ENCODE measurements around the gene NUP205.

Gene NUP205

DNA sequence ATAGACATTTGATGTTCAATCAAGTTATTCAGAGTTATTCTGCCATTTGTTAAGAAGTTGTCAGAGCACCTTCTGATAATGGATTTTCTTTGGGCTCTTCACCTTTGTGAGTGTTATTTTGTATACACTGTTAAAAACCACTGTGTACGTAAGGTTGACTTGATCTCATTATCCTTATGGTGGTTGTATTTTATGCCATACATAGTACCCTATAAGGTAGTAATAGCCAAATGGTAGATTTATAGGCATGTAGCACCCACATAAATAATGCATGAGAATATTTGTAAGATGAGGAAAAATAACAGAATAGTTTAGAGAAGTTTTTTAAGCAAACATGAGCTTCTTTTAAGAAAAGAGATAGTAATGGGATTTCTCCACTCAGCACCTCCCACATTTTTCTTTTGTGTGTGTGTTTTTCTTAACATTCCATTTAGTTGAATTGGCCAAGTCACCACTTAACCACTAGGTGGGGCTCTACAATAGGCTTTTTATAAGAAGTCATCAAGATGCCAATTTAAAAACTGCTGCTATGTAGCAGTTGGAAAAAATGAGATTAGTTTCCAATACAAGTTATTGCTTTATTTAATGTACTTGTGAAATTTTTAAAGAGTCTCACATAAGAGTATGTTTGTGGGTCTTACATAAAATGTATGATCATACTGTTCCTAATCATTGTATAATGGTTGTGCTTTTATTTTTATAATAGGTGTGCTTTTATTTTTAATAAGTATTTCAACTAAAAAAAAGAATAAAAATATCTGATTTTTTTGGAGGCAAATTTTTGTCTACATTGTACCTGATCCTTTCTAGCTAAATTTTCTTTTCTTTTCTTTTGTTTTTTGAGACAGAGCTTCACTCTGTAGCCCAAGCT, 63.5 kb downstream of the NUP205 start:
- TF ChIP-seq GATA3 (IDR thresholded peaks at IDR 0.05; ENCODE audit: low read depth, low read length): no peak
- TF ChIP-seq GATA2 (IDR thresholded peaks at IDR 0.05; ENCODE audit: low read depth, low read length): no peak

GRCh38 chr7:135634191-135634878, 76.6 kb downstream of the NUP205 start:
- no peak for TF ChIP-seq GATA2 (IDR thresholded peaks at IDR 0.05; ENCODE audit: low read depth, low read length)
- TF ChIP-seq GATA3 (IDR thresholded peaks at IDR 0.05; ENCODE audit: low read depth, low read length): no peak

GRCh38 chr7:135644154-135644553, 86.4 kb downstream of the NUP205 start:
- TF ChIP-seq GATA2 (IDR thresholded peaks at IDR 0.05; ENCODE audit: low read depth, low read length) (no peak), GATA3 (IDR thresholded peaks at IDR 0.05; ENCODE audit: low read depth, low read length) (no peak)

GRCh38 chr7:135644729-135645128, 87.0 kb downstream of the NUP205 start:
- TF ChIP-seq GATA2 (IDR thresholded peaks at IDR 0.05; ENCODE audit: low read depth, low read length) (peak; percentile 60; the same call in 1 of the 2 replicates), GATA3 (IDR thresholded peaks at IDR 0.05; ENCODE audit: low read depth, low read length) (peak; percentile 52; the same call in 1 of the 2 replicates)

- TF ChIP-seq GATA3 (IDR thresholded peaks at IDR 0.05; ENCODE audit: low read depth, low read length): no peak
- TF ChIP-seq GATA2 (IDR thresholded peaks at IDR 0.05; ENCODE audit: low read depth, low read length): no peak
Observed at GRCh38 chr7:135645296-135645904, 87.7 kb downstream of the NUP205 start.

DNA sequence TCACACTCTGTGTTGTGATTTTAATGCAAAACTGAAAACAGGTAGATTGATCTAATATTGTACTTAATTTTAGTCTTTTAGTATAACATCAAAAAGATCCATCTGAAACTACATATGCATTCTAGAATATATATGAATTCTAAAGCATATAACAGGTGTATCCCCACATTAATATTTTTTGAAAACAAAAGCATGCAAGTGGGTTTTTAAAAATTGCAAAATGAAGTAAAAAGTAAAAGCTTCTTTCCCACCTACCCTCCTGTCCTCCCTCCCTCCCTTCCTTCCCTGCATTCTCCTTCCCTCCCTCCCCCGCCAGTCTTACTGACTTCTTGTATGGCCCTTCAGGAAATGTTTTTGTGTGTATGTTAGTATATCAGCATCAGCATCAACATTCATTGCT, 90.0 kb downstream of the NUP205 start:
- TF ChIP-seq GATA3 (IDR thresholded peaks at IDR 0.05; ENCODE audit: low read depth, low read length) (no peak), GATA2 (IDR thresholded peaks at IDR 0.05; ENCODE audit: low read depth, low read length) (no peak)

GRCh38 chr7:135648235-135648634, 90.5 kb downstream of the NUP205 start:
- TF ChIP-seq GATA2 (IDR thresholded peaks at IDR 0.05; ENCODE audit: low read depth, low read length) (no peak), GATA3 (IDR thresholded peaks at IDR 0.05; ENCODE audit: low read depth, low read length) (no peak)

- TF ChIP-seq GATA2 (IDR thresholded peaks at IDR 0.05; ENCODE audit: low read depth, low read length): no peak
- no peak for TF ChIP-seq GATA3 (IDR thresholded peaks at IDR 0.05; ENCODE audit: low read depth, low read length)
Observed at GRCh38 chr7:135650831-135651573, 93.3 kb downstream of the NUP205 start.

GRCh38 chr7:135653340-135654080, 95.8 kb downstream of the NUP205 start:
- TF ChIP-seq GATA3 (IDR thresholded peaks at IDR 0.05; ENCODE audit: low read depth, low read length): no peak
- no peak for TF ChIP-seq GATA2 (IDR thresholded peaks at IDR 0.05; ENCODE audit: low read depth, low read length)

DNA sequence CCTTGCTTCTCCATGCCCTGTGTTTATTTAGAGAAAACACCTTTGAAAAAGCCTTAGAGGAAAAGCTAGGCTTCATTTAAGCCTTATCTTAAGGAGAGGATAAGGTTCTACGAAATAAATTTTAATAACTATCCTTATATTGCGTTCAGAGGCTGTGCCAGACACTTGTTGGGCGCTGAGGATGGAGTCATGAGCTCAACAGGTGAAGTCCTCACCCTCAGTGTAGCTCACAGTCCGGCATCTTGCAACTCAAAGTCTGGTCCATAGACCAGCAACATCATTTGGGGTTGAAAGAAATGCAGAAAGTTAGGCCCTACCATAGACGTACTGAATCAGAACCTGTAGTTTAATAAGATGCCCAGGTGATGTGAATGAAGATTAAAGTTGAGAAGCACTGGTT, 100.8 kb downstream of the NUP205 start:
- TF ChIP-seq GATA2 (IDR thresholded peaks at IDR 0.05; ENCODE audit: low read depth, low read length) (no peak), GATA3 (IDR thresholded peaks at IDR 0.05; ENCODE audit: low read depth, low read length) (no peak)

DNA sequence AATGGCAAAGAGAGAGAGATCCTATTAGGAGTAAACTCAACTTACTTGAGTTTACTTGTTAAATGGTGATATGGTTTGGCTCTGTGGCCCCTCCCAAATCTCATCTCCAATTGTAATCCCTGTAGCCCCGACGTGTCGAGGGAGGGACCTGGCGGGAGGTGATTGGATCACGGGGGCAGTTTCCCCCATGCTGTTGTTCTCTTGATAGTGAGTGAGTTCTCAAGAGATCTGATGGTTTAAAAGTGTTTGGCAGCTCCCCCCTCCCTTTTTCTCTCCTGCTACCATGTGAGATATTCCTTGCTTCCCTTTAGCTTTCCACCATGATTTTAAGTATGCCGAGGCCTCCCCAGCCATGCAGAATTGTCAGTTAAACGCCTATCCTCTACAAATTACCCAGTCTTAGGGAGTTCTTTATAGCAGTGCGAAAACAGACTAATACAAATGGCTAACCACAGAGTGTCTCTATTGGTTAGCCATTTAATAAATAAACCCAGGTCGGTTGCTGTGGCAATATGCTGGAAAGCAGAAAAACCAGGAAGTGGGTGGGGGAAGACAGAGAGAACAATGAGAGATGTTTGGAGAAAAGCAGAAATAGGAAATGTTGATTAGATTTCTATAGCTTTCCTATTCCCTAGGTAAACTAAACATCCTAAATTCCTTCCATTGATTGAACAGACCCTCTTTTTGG, 101.6 kb downstream of the NUP205 start:
- no peak for TF ChIP-seq GATA2 (IDR thresholded peaks at IDR 0.05; ENCODE audit: low read depth, low read length)
- no peak for TF ChIP-seq GATA3 (IDR thresholded peaks at IDR 0.05; ENCODE audit: low read depth, low read length)

GRCh38 chr7:135661311-135662122, 103.8 kb downstream of the NUP205 start:
- TF ChIP-seq GATA3 (IDR thresholded peaks at IDR 0.05; ENCODE audit: low read depth, low read length) (no peak), GATA2 (IDR thresholded peaks at IDR 0.05; ENCODE audit: low read depth, low read length) (no peak)
